GM10248 (cell line): ENCODE data around the gene MRRF.

Experiments used
- CTCF ChIA-PET: fragments of 300-600 bp; sonication (Branson Sonifier 250); formaldehyde crosslinking; extraction: SDS; loops from one replicate; lab custom pipeline; 2021; ENCODE audit warnings: antibody characterized with exemption; lab: Yijun Ruan, JAX
- POLR2A ChIA-PET: fragments of 350-650 bp; sonication (Branson Sonifier 250); formaldehyde crosslinking; extraction: SDS; loops from one replicate; lab custom pipeline; 2020; ENCODE audit warnings: antibody characterized with exemption; lab: Yijun Ruan, JAX
- DNase-seq: peaks from one replicate; pipeline ENCODE4 v3.0.0; 2012; ENCODE audit errors: extremely low spot score
- CTCF ChIP-seq: IDR thresholded peaks from 2 replicates; pipeline ENCODE4 v1.5.1; 2012; ENCODE audit warnings: mild to moderate bottlenecking, low read depth; ENCODE audit errors: extremely low read depth, missing control alignments, control extremely low read depth

Gene MRRF

GRCh38 chr9:122376796-122377195 lies 112.1 kb downstream of the MRRF start:
- no peak for TF ChIP-seq CTCF
- POLR2A ChIA-PET, result no interaction called here
- CTCF ChIA-PET, result interaction anchor here (1.2 to 2.3 kb wide), 3 partner anchors 9 to 277 kb away, joined by 3 to 5 read pairs (median 4); no protein-coding TSS in a partner anchor
- DNase-seq, result no peak

- no peak for TF ChIP-seq CTCF
- CTCF ChIA-PET, result interaction anchor here (1.2 to 2.3 kb wide), 3 partner anchors 10 to 278 kb away, joined by 3 to 5 read pairs (median 4); no protein-coding TSS in a partner anchor
- POLR2A ChIA-PET, result no interaction called here
- DNase-seq, result no peak
Measured at GRCh38 chr9:122377241-122378164, 112.8 kb downstream of the MRRF start.

GRCh38 chr9:122378236-122378635 lies 113.6 kb downstream of the MRRF start:
- POLR2A ChIA-PET, result no interaction called here
- no peak for TF ChIP-seq CTCF
- no peak for DNase-seq
- CTCF ChIA-PET, result interaction anchor here (1.2 to 2.3 kb wide), 4 partner anchors 11 to 280 kb away, joined by 3 to 7 read pairs (median 6); no protein-coding TSS in a partner anchor

- CTCF ChIA-PET, result interaction anchor here (1.2 to 2.3 kb wide), 5 partner anchors 10 to 281 kb away, joined by 3 to 7 read pairs (median 5); no protein-coding TSS in a partner anchor
- no peak for DNase-seq
- POLR2A ChIA-PET, result no interaction called here
- peak; percentile 13 for TF ChIP-seq CTCF
Measured at GRCh38 chr9:122379340-122379739, 114.7 kb downstream of the MRRF start.

- CTCF ChIA-PET, result interaction anchor here (1.6 to 2.1 kb wide), 3 partner anchors 13 to 85 kb away, joined by 4 to 7 read pairs (median 4); no protein-coding TSS in a partner anchor
- POLR2A ChIA-PET, result no interaction called here
- TF ChIP-seq CTCF, result no peak
- DNase-seq, result no peak
Measured at GRCh38 chr9:122380293-122380692, 115.6 kb downstream of the MRRF start.
